Measurements from ENCODE around the gene SIRPA.

Gene SIRPA

GRCh38 chr20:1870792-1871550 lies 24.2 kb upstream of the SIRPA start:
- no peak for DNase-seq

DNA sequence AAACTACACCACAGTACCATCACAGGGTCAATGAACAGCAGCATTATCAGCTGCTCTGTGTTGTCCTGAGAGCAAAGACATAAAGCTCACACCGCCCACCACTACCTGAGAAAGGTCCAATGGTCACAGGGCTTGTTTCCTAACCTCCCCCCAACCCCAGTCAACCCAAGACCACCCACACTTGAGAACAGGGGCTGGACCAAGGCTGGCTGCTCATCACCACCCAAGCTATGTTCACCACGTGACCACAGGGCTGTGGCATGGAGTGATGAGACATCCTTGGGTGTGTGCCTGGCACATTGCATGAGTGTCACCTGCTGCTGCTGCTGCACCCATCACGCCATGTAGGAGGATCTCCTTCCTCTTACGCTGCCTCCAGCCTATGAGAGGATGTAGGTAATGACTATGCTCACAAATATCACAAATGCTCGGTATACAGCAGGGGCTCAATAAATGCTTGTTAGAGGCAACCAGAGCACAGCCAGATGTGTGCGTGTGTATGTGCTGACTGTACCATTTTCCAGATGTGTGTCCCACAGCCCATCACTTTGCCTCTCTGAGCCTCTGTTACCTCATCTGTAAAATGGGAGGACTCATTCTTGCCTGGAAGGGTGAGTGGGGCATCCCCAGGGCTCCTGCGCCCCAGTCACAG lies 23.3 kb upstream of the SIRPA start:
- peak in 1 of 2 experiments; percentile 28 for DNase-seq

GRCh38 chr20:1872459-1873097 lies 22.6 kb upstream of the SIRPA start:
- no peak for DNase-seq

GRCh38 chr20:1874450-1875182 lies 20.6 kb upstream of the SIRPA start:
- DNase-seq, result no peak

- DNase-seq, result no peak
Observed at GRCh38 chr20:1875183-1875554, 20.0 kb upstream of the SIRPA start.

DNA sequence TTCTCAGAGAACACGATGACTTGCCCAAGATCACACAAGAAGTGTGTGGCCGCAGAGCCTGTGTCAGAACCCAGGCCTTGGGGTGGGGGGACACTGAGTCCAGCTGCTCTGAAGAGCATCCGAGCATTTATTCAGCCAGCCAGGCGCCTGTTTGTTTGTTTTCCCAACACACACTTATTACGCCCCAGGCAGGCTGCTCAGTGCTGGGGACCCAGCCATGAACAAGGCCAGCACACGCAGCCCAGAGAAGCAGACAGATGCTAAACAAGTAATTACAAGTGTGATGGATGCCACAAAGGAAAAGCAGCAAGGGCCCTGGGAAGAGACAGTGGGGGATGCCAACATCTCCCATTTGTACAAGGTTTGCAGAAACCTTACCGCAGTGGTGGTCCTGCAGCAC lies 19.4 kb upstream of the SIRPA start:
- DNase-seq, result no peak

DNA sequence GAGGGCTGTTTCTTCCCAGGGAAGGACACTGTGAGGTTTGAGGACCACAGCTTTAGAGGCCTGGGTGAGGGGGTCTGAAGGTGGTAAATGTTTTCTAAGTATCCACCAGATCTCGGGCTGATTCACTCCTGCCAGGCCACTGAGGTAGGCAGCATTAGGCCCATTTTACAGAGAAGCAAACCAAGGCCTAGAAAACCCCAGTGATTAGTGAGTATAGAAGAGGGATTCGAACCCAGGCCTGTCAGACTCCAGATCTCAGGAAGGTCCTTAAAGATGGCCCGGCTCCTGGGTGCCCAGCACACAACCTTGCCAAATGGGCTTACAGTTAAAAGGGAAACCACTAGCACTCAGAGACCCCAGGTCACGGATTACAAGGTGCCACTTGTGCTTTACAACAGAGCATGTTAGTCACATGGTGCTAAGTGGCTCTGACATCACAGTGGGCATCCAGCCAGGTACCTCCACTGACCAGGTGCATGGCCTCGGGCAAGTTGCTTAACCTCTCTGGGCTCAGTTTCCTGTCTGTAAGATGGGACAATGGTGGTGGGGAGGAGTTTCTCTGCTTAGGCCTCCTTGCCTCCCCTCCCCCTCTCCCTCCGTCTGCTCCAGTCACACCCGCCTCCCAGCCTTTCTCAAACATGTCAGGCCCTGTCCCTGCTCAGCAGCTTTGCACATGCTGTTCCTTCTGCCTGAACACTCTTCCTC lies 18.8 kb upstream of the SIRPA start:
- no peak for DNase-seq

DNA sequence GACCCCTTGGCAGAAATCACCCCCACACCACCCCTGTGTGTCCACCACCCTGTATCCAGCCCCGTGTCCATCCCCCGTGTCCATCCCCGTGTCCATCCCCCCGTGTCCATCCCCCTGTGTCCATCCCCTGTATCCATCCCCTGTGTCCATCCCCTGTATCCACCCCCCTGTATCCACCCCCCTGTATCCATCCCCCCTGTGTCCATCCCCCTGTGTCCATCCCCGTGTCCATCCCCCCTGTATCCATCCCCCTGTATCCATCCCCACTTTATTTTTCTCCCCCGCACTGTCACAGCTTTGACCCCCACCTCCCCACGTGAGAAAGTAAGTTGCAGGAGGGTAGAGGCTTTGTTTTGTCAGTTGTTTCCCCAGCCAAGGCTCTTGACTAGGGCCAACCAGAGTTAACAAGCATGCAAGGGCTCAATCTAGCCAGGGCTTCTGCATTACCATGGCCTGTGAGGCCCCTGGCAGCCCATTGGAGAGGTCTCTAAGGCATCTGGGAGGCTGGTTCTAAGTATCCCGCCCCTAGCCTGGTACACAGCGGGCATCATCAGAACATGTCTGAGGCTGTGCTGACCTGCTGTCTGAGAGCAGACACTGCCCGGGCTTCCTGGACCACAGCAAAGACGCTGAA lies 18.1 kb upstream of the SIRPA start:
- no peak for DNase-seq

DNA sequence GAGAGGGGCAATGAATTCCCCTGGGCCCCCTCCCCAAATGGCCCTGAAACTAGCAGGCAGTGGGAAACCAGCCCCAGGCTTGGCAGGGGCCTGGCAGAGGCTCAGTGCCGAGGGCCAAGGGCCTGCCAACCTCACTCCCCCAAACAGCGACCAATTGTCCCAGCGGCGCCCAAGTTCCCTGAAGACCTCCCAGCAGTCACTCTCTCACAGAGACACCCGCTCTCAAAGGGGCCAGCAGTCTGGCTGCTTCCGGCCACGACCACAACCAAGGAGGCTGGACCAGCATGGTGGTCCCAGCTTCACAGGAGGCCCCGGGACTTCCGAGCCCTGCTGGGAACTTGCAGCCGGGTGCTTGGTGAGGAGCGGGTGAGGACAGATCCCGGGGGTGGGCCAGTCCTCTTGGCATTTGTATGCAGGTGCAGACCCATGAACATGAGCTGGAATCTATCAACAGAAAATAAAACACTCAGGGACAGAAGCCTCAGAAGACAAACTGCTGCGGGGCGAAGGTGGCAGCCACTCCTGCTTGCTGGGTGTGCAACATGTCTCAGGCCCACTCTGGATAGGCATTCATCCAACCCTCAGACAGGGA lies 17.5 kb upstream of the SIRPA start:
- no peak for DNase-seq

DNA sequence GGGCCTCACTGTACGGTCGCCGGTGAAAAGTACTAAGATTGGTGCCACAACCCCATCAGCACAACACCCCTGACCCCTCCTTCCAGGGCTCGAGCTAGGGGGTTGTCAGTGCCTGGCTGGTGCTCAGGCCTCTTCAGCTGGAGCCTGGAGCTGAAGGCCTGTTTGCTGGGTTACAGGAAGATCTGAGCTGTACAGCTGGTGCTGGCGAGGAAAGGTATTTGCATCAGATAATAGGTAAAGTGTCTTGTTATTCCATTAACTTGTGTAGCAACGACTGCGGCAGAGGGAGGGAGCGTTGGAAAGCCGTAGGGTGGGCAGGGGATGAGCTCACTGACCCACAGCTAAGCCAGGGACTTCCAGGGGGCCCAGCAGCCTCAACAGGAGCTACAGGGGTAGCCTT lies 15.8 kb upstream of the SIRPA start:
- no peak for DNase-seq

- DNase-seq, result no peak
Observed at GRCh38 chr20:1879934-1880333, 15.3 kb upstream of the SIRPA start.

GRCh38 chr20:1880529-1881239 lies 14.5 kb upstream of the SIRPA start:
- no peak for DNase-seq

- DNase-seq, result no peak
Observed at GRCh38 chr20:1881240-1881835, 13.9 kb upstream of the SIRPA start.

GRCh38 chr20:1882026-1882425 lies 13.2 kb upstream of the SIRPA start:
- DNase-seq, result no peak

GRCh38 chr20:1883986-1884385 lies 11.2 kb upstream of the SIRPA start:
- no peak for DNase-seq

GRCh38 chr20:1885254-1885653 lies 10.0 kb upstream of the SIRPA start:
- no peak for DNase-seq

DNA sequence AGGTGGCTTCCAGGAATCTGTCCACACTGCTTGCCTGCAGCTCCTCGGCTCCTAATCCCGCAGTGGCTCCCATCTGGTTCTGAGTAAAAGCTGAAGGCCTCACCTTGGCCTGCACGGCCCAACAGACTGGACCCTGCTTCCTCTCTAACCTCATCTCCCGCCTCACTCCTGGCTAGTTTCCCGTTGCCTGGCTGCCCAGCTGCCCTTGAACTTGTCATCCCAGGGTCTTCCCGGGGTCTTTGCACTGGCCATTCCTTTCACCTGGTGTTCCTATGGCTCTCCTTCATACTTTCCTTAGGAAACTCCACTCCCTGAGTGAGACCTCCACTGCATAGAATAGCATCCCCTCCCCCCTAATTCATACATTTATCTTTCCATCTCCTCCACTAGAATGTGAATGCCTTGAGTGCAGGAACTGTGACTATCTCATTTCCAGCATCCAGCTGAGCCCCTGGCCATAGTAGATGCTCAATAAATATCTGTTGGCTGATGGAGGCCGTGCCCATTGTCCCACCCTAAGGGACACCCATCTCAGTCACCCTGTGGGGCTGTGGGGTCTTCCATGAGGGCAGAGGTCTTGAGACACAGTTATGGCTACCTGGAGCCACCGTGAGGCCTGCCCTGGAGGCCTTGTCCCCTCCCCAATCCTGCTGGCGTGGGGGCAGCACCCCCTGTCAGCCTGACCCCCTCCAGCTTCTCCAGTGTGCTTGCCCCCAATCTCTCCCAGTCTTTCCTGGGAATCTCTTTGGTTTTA lies 9.1 kb upstream of the SIRPA start:
- DNase-seq, result no peak

DNA sequence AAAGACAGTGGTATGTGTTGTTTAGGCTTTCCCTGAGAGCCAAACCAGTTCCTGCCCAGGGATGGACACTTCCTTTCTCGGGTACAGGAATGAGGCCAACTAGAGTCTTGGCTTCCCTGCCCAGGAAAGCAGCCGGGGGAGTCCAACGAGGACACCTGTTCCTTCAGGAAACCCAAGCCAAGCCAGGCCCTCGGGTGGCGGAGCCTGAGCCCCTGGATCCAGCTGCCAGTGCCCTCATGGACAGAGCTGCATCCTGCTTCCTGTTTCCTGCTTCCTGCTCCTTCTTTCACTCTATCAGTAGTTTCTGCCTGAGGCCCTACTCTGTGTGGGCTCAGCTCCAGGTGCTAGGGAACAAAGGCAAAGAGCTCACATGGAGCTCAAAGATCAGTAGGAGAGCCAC lies 7.9 kb upstream of the SIRPA start:
- DNase-seq, result no peak

DNA sequence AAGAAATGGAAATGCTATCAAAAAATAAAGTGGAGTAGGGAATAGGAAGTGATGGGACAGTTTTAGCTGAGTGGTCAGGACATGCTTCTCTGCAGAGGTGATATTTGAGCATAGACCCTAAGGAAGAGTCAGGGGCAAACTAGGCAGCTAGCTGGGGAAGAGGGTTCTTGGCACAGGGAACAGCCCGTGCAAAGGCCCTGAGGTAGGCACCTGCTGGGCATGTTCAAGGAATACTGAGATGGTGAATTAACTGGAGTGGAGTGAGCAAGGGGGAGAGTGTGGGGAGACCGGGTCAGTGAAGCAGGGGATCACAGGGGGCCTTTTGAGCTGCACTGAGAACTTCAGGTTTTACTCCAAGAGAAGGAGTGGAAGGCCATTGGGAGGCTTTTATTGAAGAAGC lies 7.5 kb upstream of the SIRPA start:
- no peak for DNase-seq

GRCh38 chr20:1888796-1889463 lies 6.3 kb upstream of the SIRPA start:
- no peak for DNase-seq
